Measurements from ENCODE around the gene PRDM16.

The PRDM16 gene

GRCh38 chr1:3319874-3320245, 250.9 kb downstream of the PRDM16 start:
- peak; percentile 80 for DNase-seq (ENCODE audit: low read depth)
- peak; percentile 79 for TF ChIP-seq CTCF (conservative IDR thresholded peaks at IDR 0.05; ENCODE audit: low read depth, low read length)
- no peak overlapping the region for H3K4me3 ChIP-seq (ENCODE audit: low read depth, low read length)

- no peak for TF ChIP-seq CTCF (conservative IDR thresholded peaks at IDR 0.05; ENCODE audit: low read depth, low read length)
- H3K4me3 ChIP-seq (ENCODE audit: low read depth, low read length) = no peak overlapping the region
- DNase-seq (ENCODE audit: low read depth) = no peak
These were observed 251.5 kb downstream of the PRDM16 start for GRCh38 chr1:3320246-3321152.

GRCh38 chr1:3321559-3322449, 252.8 kb downstream of the PRDM16 start:
- H3K4me3 ChIP-seq (ENCODE audit: low read depth, low read length) = no peak overlapping the region
- DNase-seq (ENCODE audit: low read depth) = no peak
- no peak for TF ChIP-seq CTCF (conservative IDR thresholded peaks at IDR 0.05; ENCODE audit: low read depth, low read length)

- no peak for DNase-seq (ENCODE audit: low read depth)
- H3K4me3 ChIP-seq (ENCODE audit: low read depth, low read length) = no peak overlapping the region
- TF ChIP-seq CTCF (conservative IDR thresholded peaks at IDR 0.05; ENCODE audit: low read depth, low read length) = no peak
These were observed 253.5 kb downstream of the PRDM16 start for GRCh38 chr1:3322450-3323020.

GRCh38 chr1:3323021-3323795, 254.2 kb downstream of the PRDM16 start:
- TF ChIP-seq CTCF (conservative IDR thresholded peaks at IDR 0.05; ENCODE audit: low read depth, low read length) = no peak

More at GRCh38 chr1:3323021-3323795, 254.2 kb downstream of the PRDM16 start:
- no peak for DNase-seq (ENCODE audit: low read depth)
- H3K4me3 ChIP-seq (ENCODE audit: low read depth, low read length) = no peak overlapping the region

All from choroid plexus epithelial cell (primary cell).